Muscle layer of colon (tissue), 2 donors: ENCODE data around the gene SLC24A3.

Experiments used
- H3K27ac ChIP-seq: one replicate; pipeline ENCODE4 v1.7.0; 2013; ENCODE audit warnings: low read depth, mild to moderate bottlenecking, low read length, moderate library complexity
- H3K27me3 ChIP-seq, 2 donors: one replicate each; pipeline ENCODE4 v1.7.0; 2013; ENCODE audit warnings: low read length in 2 of 2, mild to moderate bottlenecking in 2 of 2; ENCODE audit not compliant: insufficient read depth in 2 of 2, control insufficient read depth in 1 of 2
- H3K36me3 ChIP-seq: one replicate; pipeline ENCODE4 v1.7.0; 2013; ENCODE audit warnings: mild to moderate bottlenecking, low read length; ENCODE audit not compliant: insufficient read depth
- H3K4me1 ChIP-seq: one replicate; pipeline ENCODE4 v1.7.0; 2013; ENCODE audit warnings: mild to moderate bottlenecking, low read length; ENCODE audit not compliant: insufficient read depth
- H3K4me3 ChIP-seq, 2 donors: one replicate each; pipeline ENCODE4 v1.7.0; 2013; ENCODE audit warnings: low read length in 2 of 2, low read depth in 1 of 2, mild to moderate bottlenecking in 1 of 2, moderate library complexity in 1 of 2
- H3K9ac ChIP-seq: one replicate; pipeline ENCODE4 v1.7.0; 2013; ENCODE audit warnings: low read length
- H3K9me3 ChIP-seq: one replicate; pipeline ENCODE4 v1.7.0; 2013; ENCODE audit warnings: mild to moderate bottlenecking, low read length
- donor health status: abdominal sarcoma.
- donor health status: Adenocarcinoma of cecum.

SLC24A3 gene

DNA sequence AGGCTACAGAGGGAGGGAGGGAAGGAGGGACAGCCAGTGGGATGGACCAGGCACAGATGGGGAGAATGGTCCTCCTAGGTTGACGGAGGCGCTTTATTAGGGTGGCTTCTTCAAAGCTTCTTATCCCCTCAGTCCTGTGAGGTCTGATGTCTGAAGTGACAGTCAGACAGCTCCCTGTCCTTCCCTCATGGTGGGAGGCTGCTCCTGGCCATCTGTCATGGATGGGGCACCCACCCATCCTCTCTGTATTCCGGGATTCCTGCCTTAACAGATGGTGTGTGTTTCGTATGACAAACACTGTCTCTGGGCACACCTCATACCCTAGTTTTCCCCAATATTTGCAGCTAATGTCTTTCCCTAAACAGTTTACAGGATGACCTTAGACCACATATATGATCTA lies 553.5 kb downstream of the SLC24A3 start:
- Histone ChIP-seq H3K27ac (no peak overlapping the region), H3K9me3 (no peaks in the 10 kb centered on the region), H3K27me3 (no peaks in the 10 kb centered on the region), H3K4me3 (no peak overlapping the region), H3K9ac (no peak overlapping the region), H3K4me1 (no peaks in the 10 kb centered on the region), H3K36me3 (no peaks in the 10 kb centered on the region)

DNA sequence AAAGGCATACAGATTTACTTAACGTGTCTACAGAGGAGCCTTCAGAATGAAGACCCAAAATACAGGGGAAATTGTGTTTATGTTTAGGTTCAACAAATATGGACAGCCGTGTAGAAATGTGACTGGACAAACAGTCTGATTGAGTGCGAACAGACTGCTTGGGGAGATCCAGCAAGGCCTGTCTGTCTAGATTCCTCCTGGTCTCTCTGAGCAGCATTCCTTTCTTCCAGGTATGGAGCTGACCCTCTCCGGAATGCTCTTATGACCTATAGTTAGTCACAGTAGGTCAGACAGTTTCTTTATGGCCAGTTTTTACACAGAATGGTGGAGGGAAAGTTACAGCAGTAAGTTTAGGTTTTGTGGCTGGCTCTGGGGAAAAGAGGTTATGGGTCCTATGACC lies 554.6 kb downstream of the SLC24A3 start:
- H3K27me3 ChIP-seq, result no peaks in the 10 kb centered on the region
- H3K9me3 ChIP-seq, result no peaks in the 10 kb centered on the region
- H3K4me3 ChIP-seq, result no peak overlapping the region
- no peaks in the 10 kb centered on the region for H3K4me1 ChIP-seq
- no peak overlapping the region for H3K27ac ChIP-seq
- no peak overlapping the region for H3K9ac ChIP-seq
- no peaks in the 10 kb centered on the region for H3K36me3 ChIP-seq

DNA sequence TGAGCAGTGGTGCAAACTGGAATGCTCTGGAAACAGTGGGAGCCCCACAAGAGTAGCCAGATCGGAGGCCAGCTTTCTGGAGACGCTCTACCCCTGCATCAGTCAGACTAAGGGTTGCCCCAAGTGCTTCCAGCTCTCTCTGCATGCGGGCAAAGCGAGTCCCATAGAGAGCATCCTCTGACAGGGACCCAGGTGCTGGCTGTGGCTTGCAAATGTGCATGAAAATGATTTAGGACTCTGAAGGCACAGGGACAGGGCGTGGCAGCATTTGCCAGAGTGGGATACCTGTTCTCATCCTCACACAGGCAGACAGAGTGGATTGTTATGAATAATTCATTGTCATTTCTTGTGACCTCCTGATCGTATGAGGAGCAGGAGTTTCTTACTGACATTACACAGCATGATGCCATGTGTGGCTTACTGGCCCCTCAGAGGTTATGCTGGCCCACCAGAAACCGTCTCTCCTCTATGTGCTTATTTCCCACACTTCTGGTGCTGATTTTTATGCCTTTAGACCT lies 555.9 kb downstream of the SLC24A3 start:
- Histone ChIP-seq H3K4me1 (no peaks in the 10 kb centered on the region), H3K9ac (no peak overlapping the region), H3K36me3 (no peaks in the 10 kb centered on the region), H3K9me3 (no peaks in the 10 kb centered on the region), H3K4me3 (no peak overlapping the region), H3K27me3 (no peaks in the 10 kb centered on the region), H3K27ac (no peak overlapping the region)

DNA sequence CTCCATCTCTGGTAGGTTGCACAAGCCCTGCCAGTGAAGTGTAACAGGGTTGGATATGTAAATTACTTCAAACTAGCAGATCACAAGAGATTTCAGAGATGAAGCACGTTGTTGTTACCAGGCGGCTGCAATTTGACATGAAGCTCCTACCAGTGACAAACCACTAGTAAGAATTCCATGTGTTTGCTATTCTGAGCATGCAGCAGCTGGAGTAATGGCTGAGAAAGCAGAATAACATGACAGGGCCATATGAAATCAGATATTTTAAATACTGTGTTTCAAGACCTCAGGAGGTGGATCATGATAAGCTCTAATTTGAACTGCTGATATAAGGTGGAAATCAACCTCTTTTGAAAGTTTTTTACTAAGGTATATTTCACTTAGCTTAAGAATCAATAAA lies 557.1 kb downstream of the SLC24A3 start:
- no peak overlapping the region for H3K9ac ChIP-seq
- H3K27me3 ChIP-seq, result no peaks in the 10 kb centered on the region
- H3K4me3 ChIP-seq, result no peak overlapping the region
- peaks cover under 1% of the 10 kb centered on the region for H3K4me1 ChIP-seq
- H3K27ac ChIP-seq, result no peak overlapping the region
- no peaks in the 10 kb centered on the region for H3K9me3 ChIP-seq
- H3K36me3 ChIP-seq, result no peaks in the 10 kb centered on the region

DNA sequence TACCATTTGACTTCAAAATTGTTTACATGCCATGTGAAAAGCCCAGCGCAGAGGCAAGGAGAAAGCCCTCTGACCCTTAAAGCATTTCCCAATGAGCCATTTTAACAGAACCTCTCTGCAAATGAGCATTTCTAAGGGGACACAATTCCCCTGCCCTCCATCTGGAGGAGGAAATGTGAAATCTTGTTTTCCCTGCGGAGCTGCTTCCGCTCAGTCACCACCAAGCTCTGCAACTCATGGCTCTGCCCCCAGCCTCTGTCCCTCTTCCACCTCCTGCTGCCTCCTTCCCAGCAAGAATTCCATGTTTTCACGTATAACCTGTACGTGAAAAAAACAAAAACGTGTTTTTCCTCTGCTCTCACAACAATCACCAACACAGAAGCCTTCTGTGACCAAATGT lies 557.9 kb downstream of the SLC24A3 start:
- Histone ChIP-seq H3K27me3 (no peaks in the 10 kb centered on the region), H3K4me1 (peaks cover 4% of the 10 kb centered on the region), H3K27ac (no peak overlapping the region), H3K9me3 (no peaks in the 10 kb centered on the region), H3K4me3 (no peak overlapping the region), H3K36me3 (no peaks in the 10 kb centered on the region), H3K9ac (no peak overlapping the region)

DNA sequence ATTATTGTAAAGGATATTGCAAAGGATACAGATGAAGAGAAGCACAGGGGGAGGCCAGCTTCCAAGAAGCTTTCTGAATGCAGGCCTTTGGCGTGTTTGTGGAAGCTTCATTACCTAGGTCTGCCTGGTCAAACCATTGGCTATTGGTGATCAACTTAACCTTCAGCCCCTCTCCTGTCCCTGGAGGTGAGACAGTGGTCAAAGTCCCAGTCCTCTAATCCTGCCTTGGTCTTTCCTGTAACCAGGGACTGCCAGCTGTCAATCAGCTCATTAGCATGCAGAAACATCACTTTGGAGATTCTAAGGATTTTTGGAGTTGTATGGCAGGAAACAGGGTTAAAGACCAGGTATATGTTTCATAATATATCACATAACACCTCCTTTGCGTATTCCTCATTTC lies 558.6 kb downstream of the SLC24A3 start:
- Histone ChIP-seq H3K27ac (no peak overlapping the region), H3K36me3 (no peaks in the 10 kb centered on the region), H3K27me3 (no peaks in the 10 kb centered on the region), H3K9me3 (no peaks in the 10 kb centered on the region), H3K4me3 (no peak overlapping the region), H3K9ac (no peak overlapping the region), H3K4me1 (peaks cover 4% of the 10 kb centered on the region)
